ENCODE data around the gene NFKBIL1. TPM values are rescaled to one million over a fixed set of nuclear protein-coding genes. Genes with fewer than 3 reads are reported as not detected.
A peak's percentile ranks its signal among the peaks of the same experiment; 100 is the strongest.

NFKBIL1 gene
- total and polyA plus RNA-seq, 4 donors: 3.3 to 9.6 (median 7.4) TPM

- Histone ChIP-seq H3K27ac (ENCODE audit: low read depth in 1 of 2, low read length in 2 of 2) (peak overlapping the region; percentile 55 to 84), H3K4me3 (ENCODE audit: low read depth in 1 of 3, low read length in 3 of 3) (no peak overlapping the region), H3K4me1 (ENCODE audit: control insufficient read depth in 4 of 4, insufficient read depth in 4 of 4, low read length in 3 of 4) (peaks cover 0 to 22% (median 7%) of the 10 kb centered on the region in 4 donors), H3K9ac (ENCODE audit: low read depth in 1 of 2, low read length in 2 of 2) (no peak overlapping the region), H3K36me3 (ENCODE audit: control insufficient read depth in 4 of 4, insufficient read depth in 3 of 4, low read depth in 1 of 4, low read length in 3 of 4) (peaks cover 6 to 14% (median 9%) of the 10 kb centered on the region in 4 donors), H3K9me3 (ENCODE audit: control insufficient read depth in 4 of 4, low read length in 3 of 4) (no peaks in the 10 kb centered on the region), H3K27me3 (ENCODE audit: control insufficient read depth in 4 of 4, insufficient read depth in 4 of 4, low read length in 3 of 4) (no peaks in the 10 kb centered on the region)
- 58% methylated on average over 4 of the region's 4 CpGs for WGBS
- no peak for DNase-seq (ENCODE audit: low spot score)
- TF ChIP-seq RAD21 (IDR thresholded peaks at IDR 0.05) (no peak), ATF3 (IDR thresholded peaks at IDR 0.05) (no peak), NR2F2 (IDR thresholded peaks at IDR 0.05) (no peak), FOXA2 (IDR thresholded peaks at IDR 0.05) (no peak), CTCF (IDR thresholded peaks at IDR 0.05; ENCODE audit: low read depth, low read length, missing input control) (no peak), GABPA (IDR thresholded peaks at IDR 0.05 in 1 of 2, conservative IDR thresholded peaks at IDR 0.05 in 1 of 2) (no peak), HNF4A (conservative IDR thresholded peaks at IDR 0.05) (no peak), HNF4G (IDR thresholded peaks at IDR 0.05) (no peak), RXRA (IDR thresholded peaks at IDR 0.05) (no peak), REST (IDR thresholded peaks at IDR 0.05) (no peak), SP1 (IDR thresholded peaks at IDR 0.05) (no peak), MAX (IDR thresholded peaks at IDR 0.05) (no peak), YY1 (IDR thresholded peaks at IDR 0.05) (no peak), FOXA1 (IDR thresholded peaks at IDR 0.05) (no peak), JUND (IDR thresholded peaks at IDR 0.05) (no peak), ZBTB33 (IDR thresholded peaks at IDR 0.05) (no peak), TAF1 (conservative IDR thresholded peaks at IDR 0.05) (no peak), EGR1 (IDR thresholded peaks at IDR 0.05; ENCODE audit: low read depth in 2 of 2) (no peak)
Measured at GRCh38 chr6:31559606-31559957, 12.2 kb downstream of the NFKBIL1 start.

Data from liver (tissue), 9 donors.